HG02588 (cell line): Measurements from ENCODE around the gene EPHA7.

Experiments
- ATAC-seq: cut with Tn5 transposase; IDR thresholded peaks from one replicate; pipeline ENCODE4 v1.9.1; 2021; ENCODE audit warnings: mild to moderate bottlenecking, moderate library complexity; ENCODE audit not compliant: unreplicated experiment

Gene EPHA7

GRCh38 chr6:93419304-93420162 lies at the start of gene EPHA7:
EPHA7 (minus strand) TSS chr6:93419559; CDS start chr6:93419341, 218 bp downstream.
- ATAC-seq, result peak; percentile 92

GRCh38 chr6:93468291-93468690 lies 48.9 kb upstream of the EPHA7 start:
- ATAC-seq, result no peak

DNA sequence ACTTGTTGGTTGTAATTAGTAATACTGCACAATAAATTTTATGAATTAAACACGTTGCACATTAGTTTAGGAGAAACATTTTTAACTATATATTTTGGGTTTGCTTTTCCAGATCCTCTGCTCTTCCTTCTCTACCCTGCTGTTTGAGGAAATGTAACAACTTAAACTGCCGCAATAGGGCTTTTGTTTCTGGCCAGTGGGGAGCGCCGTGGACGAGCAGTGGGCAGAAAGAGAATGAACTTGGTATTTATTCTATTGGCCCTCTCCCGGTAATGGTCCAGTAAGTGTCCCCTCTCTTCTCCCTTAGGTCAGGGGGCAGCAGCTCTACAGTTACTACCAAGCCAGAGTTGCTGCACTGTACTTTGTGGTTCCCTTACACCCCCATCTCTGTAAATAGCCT lies 35.2 kb upstream of the EPHA7 start:
- no peak for ATAC-seq

GRCh38 chr6:93453956-93454355 lies 34.6 kb upstream of the EPHA7 start:
- peak; percentile 69 for ATAC-seq

- ATAC-seq, result no peak
Observed at GRCh38 chr6:93447874-93448273, 28.5 kb upstream of the EPHA7 start.

GRCh38 chr6:93437491-93437890 lies 18.1 kb upstream of the EPHA7 start:
- ATAC-seq, result no peak

DNA sequence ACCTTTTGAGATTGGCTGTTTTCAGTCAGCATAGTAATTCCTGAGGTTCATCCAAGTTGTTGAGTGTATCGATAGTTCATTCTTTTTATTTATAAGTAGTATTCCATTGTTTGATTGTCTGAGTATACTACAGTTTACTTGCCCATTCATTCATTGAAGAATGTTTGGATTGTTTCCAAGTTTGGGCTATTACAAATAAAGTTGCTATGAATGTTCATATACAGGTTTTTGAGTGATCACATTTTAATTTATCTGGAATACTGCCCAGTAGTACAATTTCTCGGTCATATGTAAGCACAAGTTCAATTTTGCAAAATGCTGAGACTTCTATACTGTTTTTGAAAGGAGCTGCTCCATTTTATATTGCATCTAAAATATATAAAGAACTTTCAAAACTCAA lies 14.2 kb upstream of the EPHA7 start:
- ATAC-seq, result no peak

- no peak for ATAC-seq
Observed at GRCh38 chr6:93424303-93425064, 5.1 kb upstream of the EPHA7 start.

GRCh38 chr6:93423542-93423941 lies 4.2 kb upstream of the EPHA7 start:
- no peak for ATAC-seq

DNA sequence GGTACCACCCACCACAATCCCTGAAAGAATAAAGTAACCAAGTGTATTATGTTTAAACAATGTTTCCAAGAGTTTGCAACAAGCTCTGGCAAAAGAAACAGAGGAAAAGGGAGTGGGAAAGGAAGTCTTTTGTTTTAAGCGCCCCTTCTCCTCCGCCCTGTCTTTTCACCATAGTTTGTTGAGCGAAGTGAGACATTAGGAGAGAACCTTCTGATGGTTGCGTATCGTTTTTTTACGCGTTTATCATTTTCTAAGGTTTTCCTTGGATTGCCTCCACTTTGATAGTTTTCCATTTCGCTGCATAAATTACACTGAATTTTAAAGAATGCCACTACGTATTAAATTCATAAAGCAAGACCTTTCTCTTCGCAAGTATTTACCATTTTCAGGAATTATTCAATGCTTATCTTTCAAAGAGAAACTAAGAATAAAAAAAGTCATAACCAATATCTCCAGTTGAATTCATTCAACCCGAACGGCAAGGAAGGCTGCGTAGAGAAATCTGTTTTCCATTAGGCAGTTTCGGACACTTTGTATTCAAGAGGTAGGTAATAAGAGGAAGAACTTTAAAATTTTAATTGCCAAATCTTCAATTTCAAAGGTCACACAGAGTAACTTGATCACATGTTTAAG lies 920 bp upstream of the EPHA7 start:
- ATAC-seq, result no peak

GRCh38 chr6:93418408-93419303 lies 703 bp downstream of the EPHA7 start:
- no peak for ATAC-seq

GRCh38 chr6:93418033-93418407 lies 1.3 kb downstream of the EPHA7 start:
- no peak for ATAC-seq

GRCh38 chr6:93417421-93418013 lies 1.8 kb downstream of the EPHA7 start:
- ATAC-seq, result no peak

DNA sequence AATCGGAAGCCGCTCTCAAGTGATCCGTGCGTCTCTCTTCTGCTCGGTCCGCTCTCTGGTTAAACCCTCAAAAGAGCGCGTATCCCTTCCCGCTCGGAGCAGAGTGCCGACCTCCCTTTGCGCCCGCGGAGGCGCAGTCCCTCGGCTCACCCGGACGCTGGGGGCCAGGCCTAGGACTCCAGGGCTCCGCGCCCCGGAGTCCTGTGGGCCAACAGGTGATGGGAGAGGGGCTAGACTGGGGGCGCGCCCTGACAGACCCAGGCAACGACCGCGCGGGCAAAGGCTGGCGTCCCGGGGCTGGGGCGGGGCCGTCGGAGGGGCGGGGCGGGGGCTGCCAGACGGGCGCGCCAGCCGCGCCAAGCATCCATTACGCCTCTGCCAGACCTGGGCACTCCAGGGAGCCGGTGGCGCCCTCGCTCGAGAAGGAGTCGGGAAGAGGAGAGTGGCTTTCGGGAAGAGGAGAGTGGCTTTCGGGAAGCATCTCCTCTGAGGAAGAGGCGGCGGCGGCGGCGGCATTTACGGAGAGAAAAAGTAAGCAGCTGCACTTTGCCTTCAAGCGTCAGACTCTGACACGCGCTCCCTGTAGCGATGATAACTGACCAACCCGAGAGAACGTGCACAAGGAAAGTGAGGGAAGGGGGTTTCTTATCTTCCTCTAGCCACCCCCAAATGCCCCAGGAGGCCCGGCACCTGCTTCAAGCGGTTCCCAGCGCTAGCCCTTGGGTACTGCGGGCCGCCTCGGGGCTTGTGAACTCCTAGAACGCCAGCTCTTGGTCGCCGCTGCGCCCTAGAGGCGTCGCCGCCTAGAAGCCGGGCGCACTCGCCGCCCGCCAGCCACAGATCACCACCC lies 2.6 kb downstream of the EPHA7 start:
- ATAC-seq, result no peak

DNA sequence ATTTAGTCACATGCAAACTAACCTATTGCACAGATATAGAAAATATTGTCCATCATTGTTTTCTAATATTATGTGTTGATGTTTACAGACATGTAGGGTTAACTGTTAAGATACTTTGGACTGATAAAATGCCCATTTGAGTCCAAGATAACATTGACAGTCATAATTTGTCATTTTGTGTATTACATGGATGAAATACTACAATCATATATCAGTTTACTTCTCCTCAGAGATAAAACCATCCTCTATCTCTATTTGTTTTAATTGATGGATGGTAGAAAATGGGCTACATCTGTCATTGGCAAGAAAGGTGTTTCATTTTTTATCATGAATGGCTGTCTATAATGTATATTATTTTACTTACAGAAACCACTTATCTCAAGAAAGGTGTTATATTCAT lies 6.2 kb downstream of the EPHA7 start:
- ATAC-seq, result no peak

DNA sequence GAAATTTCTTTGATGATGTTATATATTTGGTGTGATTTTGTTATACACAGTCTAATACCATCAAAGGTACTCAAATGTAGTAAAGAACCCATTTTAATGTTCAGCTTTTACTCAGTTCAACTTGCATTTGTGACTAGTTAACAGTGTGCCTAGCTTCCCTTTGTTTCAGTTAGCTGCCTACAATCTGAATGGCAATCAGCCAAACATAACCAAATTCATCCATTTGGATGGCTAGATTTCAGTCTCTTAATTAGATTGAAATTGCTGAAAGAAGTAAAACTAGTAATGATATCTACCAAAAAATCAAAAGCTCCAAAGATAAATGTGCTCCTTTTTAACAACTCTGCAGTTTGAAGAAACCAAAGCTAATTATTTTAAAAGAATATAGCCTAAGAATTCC lies 6.9 kb downstream of the EPHA7 start:
- no peak for ATAC-seq

- ATAC-seq, result no peak
Observed at GRCh38 chr6:93407186-93407585, 12.2 kb downstream of the EPHA7 start.

DNA sequence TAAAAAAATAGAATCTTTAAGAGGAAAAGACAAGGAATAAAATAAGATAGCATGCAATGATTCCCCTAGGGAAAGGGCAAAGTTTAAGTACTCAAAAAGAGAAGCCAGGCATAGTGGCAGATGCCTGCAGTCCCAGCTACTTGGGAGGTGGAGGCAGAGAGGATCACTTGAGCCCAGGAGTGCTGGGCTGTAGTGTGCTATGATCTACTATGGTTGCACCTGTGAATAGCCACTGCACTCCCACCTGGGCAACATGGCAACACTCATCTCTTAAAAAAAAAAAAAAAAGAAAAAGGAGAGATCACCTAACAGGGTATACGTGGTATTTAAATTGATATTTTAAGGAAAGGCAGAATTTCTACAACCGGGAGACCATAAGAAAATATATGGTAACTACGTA lies 16.0 kb downstream of the EPHA7 start:
- ATAC-seq, result no peak

- ATAC-seq, result no peak
Observed at GRCh38 chr6:93398723-93399122, 20.6 kb downstream of the EPHA7 start.
